WTC11 (cell line): ENCODE data around the gene SCIN. TPM values are rescaled to one million over a fixed set of nuclear protein-coding genes. Genes with fewer than 3 reads are reported as not detected.

Source experiments
- ATAC-seq: fragments of 200-7000 bp; cut with Tn5 transposase; 2 replicates; pipeline ENCODE4 v1.10.0; 2021; ENCODE audit warnings: mild to moderate bottlenecking, moderate library complexity
- CTCF ChIA-PET: fragments of 300-600 bp; sonication (Branson Sonifier 250); formaldehyde crosslinking; loops from one replicate; lab custom pipeline; 2021; ENCODE audit warnings: antibody characterized with exemption; lab: Charles Lee
- POLR2A ChIA-PET: fragments of 350-600 bp; sonication (Branson Sonifier 250); formaldehyde crosslinking; loops from one replicate; lab custom pipeline; 2021; ENCODE audit warnings: antibody characterized with exemption; lab: Charles Lee
- DNase-seq: peaks from one replicate; pipeline ENCODE4 v3.0.0; 2021; ENCODE audit warnings: low spot score
- H3K27ac Mint-ChIP-seq: 2 replicates; pipeline ENCODE4 v1.8.0; 2021; ENCODE audit warnings: mixed read lengths
- H3K27me3 Mint-ChIP-seq: 2 replicates; pipeline ENCODE4 v1.8.0; 2021; ENCODE audit warnings: low read depth, mild to moderate bottlenecking, moderate library complexity, mixed read lengths
- H3K36me3 Mint-ChIP-seq: 2 replicates; pipeline ENCODE4 v1.8.0; 2021; ENCODE audit warnings: mixed read lengths
- H3K4me1 Mint-ChIP-seq: 2 replicates; pipeline ENCODE4 v1.8.0; 2022; ENCODE audit warnings: mixed read lengths
- H3K4me3 Mint-ChIP-seq: 2 replicates; pipeline ENCODE4 v1.8.0; 2021; ENCODE audit warnings: mild to moderate bottlenecking, moderate library complexity, mixed read lengths
- H3K9me3 Mint-ChIP-seq: 2 replicates; pipeline ENCODE4 v1.8.0; 2021; ENCODE audit warnings: mixed read lengths
- AFF4 ChIP-seq: sonication (generic); formaldehyde crosslinking; IDR thresholded peaks from 2 replicates; pipeline ENCODE4 v1.8.1; 2023; ENCODE audit warnings: mild to moderate bottlenecking, missing genetic modification reagents, borderline replicate concordance
- ATF1 ChIP-seq: sonication (generic); formaldehyde crosslinking; IDR thresholded peaks from 2 replicates; pipeline ENCODE4 v1.8.1; 2023; ENCODE audit warnings: mild to moderate bottlenecking, moderate library complexity, missing genetic modification reagents
- ATF2 ChIP-seq: sonication (generic); formaldehyde crosslinking; IDR thresholded peaks from 2 replicates; pipeline ENCODE4 v1.8.1; 2022; ENCODE audit warnings: low read depth, missing genetic modification reagents, borderline replicate concordance
- CREB1 ChIP-seq: sonication (generic); formaldehyde crosslinking; IDR thresholded peaks from 2 replicates; pipeline ENCODE4 v1.8.0; 2023; ENCODE audit warnings: mild to moderate bottlenecking, missing genetic modification reagents
- E2F4 ChIP-seq: sonication (generic); formaldehyde crosslinking; IDR thresholded peaks from 2 replicates; pipeline ENCODE4 v1.8.1; 2022; ENCODE audit warnings: low read depth, mild to moderate bottlenecking, moderate library complexity, missing genetic modification reagents, borderline replicate concordance
- GRHL2 ChIP-seq: fragments of 250-450 bp; sonication (Bioruptor Pico); IDR thresholded peaks from 2 replicates; pipeline ENCODE4 v1.8.0; 2022; ENCODE audit warnings: mild to moderate bottlenecking, moderate library complexity; ENCODE audit not compliant: insufficient replicate concordance, severe bottlenecking
- PRDM15 ChIP-seq: sonication (generic); formaldehyde crosslinking; IDR thresholded peaks from 2 replicates; pipeline ENCODE4 v1.8.0; 2022; ENCODE audit warnings: missing genetic modification reagents
- PRRX2 ChIP-seq: fragments of 250-450 bp; sonication (Bioruptor Pico); IDR thresholded peaks from 2 replicates; pipeline ENCODE4 v1.8.0; 2021; ENCODE audit warnings: mild to moderate bottlenecking
- RELA ChIP-seq: sonication (generic); formaldehyde crosslinking; IDR thresholded peaks from 2 replicates; pipeline ENCODE4 v1.8.1; 2022; ENCODE audit warnings: missing genetic modification reagents, mild to moderate bottlenecking, borderline replicate concordance
- STAT6 ChIP-seq: sonication (generic); formaldehyde crosslinking; conservative IDR thresholded peaks from 2 replicates; pipeline ENCODE4 v1.8.1; 2023; ENCODE audit warnings: mild to moderate bottlenecking, low read depth, missing genetic modification reagents, moderate library complexity
- TP53 ChIP-seq: sonication (generic); formaldehyde crosslinking; IDR thresholded peaks from 2 replicates; pipeline ENCODE4 v1.8.1; 2023; ENCODE audit warnings: mild to moderate bottlenecking, missing genetic modification reagents
- USF1 ChIP-seq: sonication (generic); formaldehyde crosslinking; IDR thresholded peaks from 2 replicates; pipeline ENCODE4 v1.8.0; 2022; ENCODE audit warnings: mild to moderate bottlenecking, missing genetic modification reagents
- USF2 ChIP-seq: sonication (generic); formaldehyde crosslinking; IDR thresholded peaks from 2 replicates; pipeline ENCODE4 v1.8.1; 2023; ENCODE audit warnings: mild to moderate bottlenecking, missing genetic modification reagents, moderate library complexity
- ZMAT4 ChIP-seq: fragments of 250-450 bp; sonication (Bioruptor Pico); IDR thresholded peaks from 2 replicates; pipeline ENCODE4 v1.9.0; 2021; ENCODE audit warnings: mild to moderate bottlenecking
- ZNF317 ChIP-seq: sonication (generic); formaldehyde crosslinking; IDR thresholded peaks from 2 replicates; pipeline ENCODE4 v1.8.1; 2023; ENCODE audit warnings: low read depth, mild to moderate bottlenecking, moderate library complexity, missing genetic modification reagents, borderline replicate concordance
- ZNF671 ChIP-seq: fragments of 250-450 bp; sonication (Bioruptor Pico); IDR thresholded peaks from 2 replicates; pipeline ENCODE4 v1.8.0; 2021; ENCODE audit warnings: mild to moderate bottlenecking
- total RNA-seq: library from RNA; stranded (reverse); gene quantifications from 3 replicates; pipeline ENCODE4 v1.2.3, GENCODE V29; 2021

The SCIN gene
- total RNA-seq, 1 experiment from 2014 or later: 0.98 TPM

GRCh38 chr7:12610899-12611298 lies 40.4 kb downstream of the SCIN start (continued):
- TF ChIP-seq PRDM15 (CRISPR knock-in tag): no peak
- no peak for TF ChIP-seq ZNF671 (CRISPR knock-in tag)
- TF ChIP-seq CREB1 (CRISPR knock-in tag): no peak
- no peak for TF ChIP-seq TP53 (CRISPR knock-in tag)
- TF ChIP-seq PRRX2 (CRISPR knock-in tag): no peak
- no peak for TF ChIP-seq USF2 (CRISPR knock-in tag)
- no peak for TF ChIP-seq AFF4 (CRISPR knock-in tag)
- no peak for TF ChIP-seq ZMAT4 (CRISPR knock-in tag)
- no peak for TF ChIP-seq STAT6 (CRISPR knock-in tag)

- POLR2A ChIA-PET: no interaction called here
- CTCF ChIA-PET: interaction anchor here (3.0 kb wide), 1 partner anchor 11 kb away, joined by 8 read pairs; no protein-coding TSS in a partner anchor
- TF ChIP-seq ATF1 (CRISPR knock-in tag) (no peak), ATF2 (CRISPR knock-in tag) (no peak), ZNF317 (CRISPR knock-in tag) (no peak), PRDM15 (CRISPR knock-in tag) (no peak), RELA (CRISPR knock-in tag) (no peak), GRHL2 (CRISPR knock-in tag) (no peak), E2F4 (CRISPR knock-in tag) (no peak), USF1 (CRISPR knock-in tag) (no peak)
These were observed 42.1 kb downstream of the SCIN start for GRCh38 chr7:12612622-12613021.

More at GRCh38 chr7:12612622-12613021, 42.1 kb downstream of the SCIN start:
- H3K27ac Mint-ChIP-seq: no peak overlapping the region
- H3K4me1 Mint-ChIP-seq: 0 out of 2 replicates have a peak, but pooled peaks cover 3% of the 10 kb centered on the region
- H3K36me3 Mint-ChIP-seq: no peaks in the 10 kb centered on the region
- no peak for DNase-seq
- no peak overlapping the region for H3K4me3 Mint-ChIP-seq
- no peaks in the 10 kb centered on the region for H3K9me3 Mint-ChIP-seq
- H3K27me3 Mint-ChIP-seq: no peaks in the 10 kb centered on the region
- no peak for ATAC-seq
